Measurements from ENCODE around the gene FBN2.

DNA sequence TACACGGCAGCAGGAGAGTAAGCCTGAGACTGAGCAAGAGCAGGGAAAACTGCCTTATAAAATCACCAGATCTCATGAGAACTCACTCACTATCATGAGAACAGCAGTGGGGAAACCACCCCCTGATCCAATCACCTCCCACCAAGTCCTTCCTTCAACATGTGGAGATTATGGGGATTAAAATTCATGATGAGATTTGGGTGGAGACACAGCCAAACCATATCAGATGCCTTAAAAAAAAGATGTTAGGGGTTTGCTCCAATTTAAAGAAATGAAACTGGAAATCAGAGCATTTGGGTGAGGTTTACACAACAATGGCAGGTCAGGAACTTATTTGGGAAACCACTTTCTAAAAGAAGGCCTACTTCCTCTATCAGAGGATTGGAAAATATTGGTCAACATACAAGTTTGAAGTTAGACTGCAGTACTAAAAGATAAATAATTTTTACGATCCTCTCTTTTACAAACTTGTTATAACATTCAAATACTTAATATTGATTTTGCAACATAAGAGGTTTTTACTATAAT is 105.1 kb downstream of the FBN2 start:
- TF ChIP-seq, protein P1, sequence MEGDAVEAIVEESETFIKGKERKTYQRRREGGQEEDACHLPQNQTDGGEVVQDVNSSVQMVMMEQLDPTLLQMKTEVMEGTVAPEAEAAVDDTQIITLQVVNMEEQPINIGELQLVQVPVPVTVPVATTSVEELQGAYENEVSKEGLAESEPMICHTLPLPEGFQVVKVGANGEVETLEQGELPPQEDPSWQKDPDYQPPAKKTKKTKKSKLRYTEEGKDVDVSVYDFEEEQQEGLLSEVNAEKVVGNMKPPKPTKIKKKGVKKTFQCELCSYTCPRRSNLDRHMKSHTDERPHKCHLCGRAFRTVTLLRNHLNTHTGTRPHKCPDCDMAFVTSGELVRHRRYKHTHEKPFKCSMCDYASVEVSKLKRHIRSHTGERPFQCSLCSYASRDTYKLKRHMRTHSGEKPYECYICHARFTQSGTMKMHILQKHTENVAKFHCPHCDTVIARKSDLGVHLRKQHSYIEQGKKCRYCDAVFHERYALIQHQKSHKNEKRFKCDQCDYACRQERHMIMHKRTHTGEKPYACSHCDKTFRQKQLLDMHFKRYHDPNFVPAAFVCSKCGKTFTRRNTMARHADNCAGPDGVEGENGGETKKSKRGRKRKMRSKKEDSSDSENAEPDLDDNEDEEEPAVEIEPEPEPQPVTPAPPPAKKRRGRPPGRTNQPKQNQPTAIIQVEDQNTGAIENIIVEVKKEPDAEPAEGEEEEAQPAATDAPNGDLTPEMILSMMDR (conservative IDR thresholded peaks at IDR 0.05; ENCODE audit: low read depth, low read length), result no peak
- no peak for TF ChIP-seq POLR2A (IDR thresholded peaks at IDR 0.05; ENCODE audit: low read depth, low read length)
- no peak for TF ChIP-seq CEBPB (IDR thresholded peaks at IDR 0.05; ENCODE audit: low read depth, low read length)
- TF ChIP-seq, protein P2, sequence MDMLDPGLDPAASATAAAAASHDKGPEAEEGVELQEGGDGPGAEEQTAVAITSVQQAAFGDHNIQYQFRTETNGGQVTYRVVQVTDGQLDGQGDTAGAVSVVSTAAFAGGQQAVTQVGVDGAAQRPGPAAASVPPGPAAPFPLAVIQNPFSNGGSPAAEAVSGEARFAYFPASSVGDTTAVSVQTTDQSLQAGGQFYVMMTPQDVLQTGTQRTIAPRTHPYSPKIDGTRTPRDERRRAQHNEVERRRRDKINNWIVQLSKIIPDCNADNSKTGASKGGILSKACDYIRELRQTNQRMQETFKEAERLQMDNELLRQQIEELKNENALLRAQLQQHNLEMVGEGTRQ (IDR thresholded peaks at IDR 0.05; ENCODE audit: low read depth, low read length), result no peak
- no peak for TF ChIP-seq RFX5 (IDR thresholded peaks at IDR 0.05; ENCODE audit: low read depth, low read length)
- no peak for TF ChIP-seq SMC3 (IDR thresholded peaks at IDR 0.05; ENCODE audit: low read depth, low read length)
- TF ChIP-seq RAD21 (IDR thresholded peaks at IDR 0.05; ENCODE audit: low read length), result no peak
- TF ChIP-seq FOS (IDR thresholded peaks at IDR 0.05; ENCODE audit: low read depth, low read length), result no peak
